ENCODE data around the gene TES.

The TES gene

GRCh38 chr7:116194115-116194514 is 16.2 kb upstream of the TES start:
- no peak for DNase-seq

GRCh38 chr7:116195451-116195850 is 14.9 kb upstream of the TES start:
- DNase-seq, result no peak

DNA sequence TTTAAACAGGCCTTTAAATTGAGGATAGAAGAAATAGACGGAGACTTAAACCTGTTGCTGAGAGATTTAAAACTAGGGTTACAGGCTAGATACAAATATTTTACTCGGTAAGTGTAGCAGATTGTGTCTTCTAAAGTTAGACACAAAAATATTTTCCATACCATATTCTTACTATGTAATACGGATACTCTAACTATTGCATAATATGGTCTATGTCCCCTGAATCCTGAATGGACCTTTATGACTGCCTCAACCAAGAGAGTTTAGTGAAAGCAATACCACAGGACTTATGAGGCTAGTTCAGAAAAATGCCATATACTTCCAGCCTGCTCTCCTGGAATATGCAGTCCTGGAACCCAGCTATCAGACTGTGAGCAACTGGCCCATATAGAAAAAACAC is 13.4 kb upstream of the TES start:
- DNase-seq, result no peak

- DNase-seq, result no peak
Measured at GRCh38 chr7:116197360-116197759, 13.0 kb upstream of the TES start.

- no peak for DNase-seq
Measured at GRCh38 chr7:116198748-116199410, 11.5 kb upstream of the TES start.

- no peak for DNase-seq
Measured at GRCh38 chr7:116200963-116201362, 9.4 kb upstream of the TES start.

- DNase-seq, result no peak
Measured at GRCh38 chr7:116206141-116206540, 4.2 kb upstream of the TES start.

- DNase-seq, result no peak
Measured at GRCh38 chr7:116208919-116209318, 1.4 kb upstream of the TES start.

GRCh38 chr7:116209561-116210070 is 723 bp upstream of the TES start:
- no peak for DNase-seq

- DNase-seq, result peak; percentile 57
Measured at GRCh38 chr7:116211006-116211912, 920 bp downstream of the TES start.

DNA sequence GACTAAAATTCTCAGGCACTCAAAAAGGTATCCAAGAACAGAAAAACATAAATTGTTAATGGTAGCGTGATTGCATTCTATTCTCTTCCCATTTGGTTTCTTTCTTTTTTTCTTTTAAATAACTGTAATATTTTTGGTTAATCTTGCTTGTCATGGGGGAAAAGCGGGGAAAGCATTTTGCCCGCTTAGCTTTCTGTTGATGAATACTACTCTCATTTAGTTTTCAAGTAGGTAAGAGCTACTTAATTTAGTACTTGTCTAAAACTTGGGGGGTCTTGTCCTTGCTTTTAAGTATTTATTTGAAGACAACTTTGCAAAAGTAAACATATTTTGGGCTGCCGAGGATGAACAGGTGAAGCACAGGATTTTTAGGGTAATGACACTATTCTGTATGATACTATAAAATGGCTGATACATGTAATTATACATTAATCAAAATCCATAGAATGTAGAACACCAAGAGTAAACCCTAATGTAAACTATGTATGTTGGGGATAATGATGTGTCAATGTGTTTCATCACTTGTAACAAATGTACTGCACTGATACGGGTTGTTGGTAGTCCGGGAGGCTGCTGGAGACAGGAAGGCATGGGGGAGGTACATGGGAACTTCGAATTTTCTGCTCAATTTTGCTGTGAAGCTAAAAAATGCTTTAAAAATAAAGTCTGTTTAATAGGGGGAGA is 1.7 kb downstream of the TES start:
- DNase-seq, result no peak

GRCh38 chr7:116212869-116213268 is 2.5 kb downstream of the TES start:
- DNase-seq, result no peak

DNA sequence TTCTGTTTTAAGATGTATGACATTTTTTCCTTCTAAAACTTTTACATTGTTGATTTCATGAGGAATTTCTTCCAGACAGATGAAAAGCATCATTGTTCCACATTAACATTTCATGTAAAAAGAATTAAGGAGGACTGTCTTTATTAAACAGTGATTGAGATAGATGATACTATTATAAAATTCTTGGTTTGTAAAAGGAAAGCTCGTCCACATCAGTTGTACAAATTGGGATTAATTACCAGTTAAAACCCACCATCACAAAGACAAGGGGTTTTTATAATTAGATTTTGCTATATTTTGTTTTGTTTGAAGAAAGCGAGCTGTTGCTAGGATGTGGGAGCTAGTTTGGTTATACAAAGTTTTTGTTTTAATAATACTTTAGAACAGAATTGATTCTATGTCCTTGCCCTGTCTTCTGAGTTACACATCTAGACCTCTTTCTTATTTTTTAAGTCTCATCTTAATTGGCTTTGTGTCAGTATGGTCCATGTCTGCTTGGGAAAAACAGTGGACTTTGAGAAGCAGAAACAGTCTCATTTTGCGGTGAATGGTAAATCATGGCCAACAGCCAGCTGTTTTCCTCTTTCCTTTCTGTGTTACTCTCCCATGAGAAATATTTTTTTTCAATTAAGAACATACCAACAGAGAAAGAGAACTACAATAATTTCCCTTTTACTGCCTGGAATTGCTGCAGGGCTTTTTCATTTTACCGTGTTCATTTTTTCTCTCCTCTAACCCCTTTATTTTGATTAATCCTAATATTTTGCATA is 3.2 kb downstream of the TES start:
- no peak for DNase-seq

GRCh38 chr7:116214921-116215320 is 4.6 kb downstream of the TES start:
- DNase-seq, result no peak

- DNase-seq, result no peak
Measured at GRCh38 chr7:116215551-116215950, 5.2 kb downstream of the TES start.

GRCh38 chr7:116216956-116217571 is 6.7 kb downstream of the TES start:
- DNase-seq, result no peak

DNA sequence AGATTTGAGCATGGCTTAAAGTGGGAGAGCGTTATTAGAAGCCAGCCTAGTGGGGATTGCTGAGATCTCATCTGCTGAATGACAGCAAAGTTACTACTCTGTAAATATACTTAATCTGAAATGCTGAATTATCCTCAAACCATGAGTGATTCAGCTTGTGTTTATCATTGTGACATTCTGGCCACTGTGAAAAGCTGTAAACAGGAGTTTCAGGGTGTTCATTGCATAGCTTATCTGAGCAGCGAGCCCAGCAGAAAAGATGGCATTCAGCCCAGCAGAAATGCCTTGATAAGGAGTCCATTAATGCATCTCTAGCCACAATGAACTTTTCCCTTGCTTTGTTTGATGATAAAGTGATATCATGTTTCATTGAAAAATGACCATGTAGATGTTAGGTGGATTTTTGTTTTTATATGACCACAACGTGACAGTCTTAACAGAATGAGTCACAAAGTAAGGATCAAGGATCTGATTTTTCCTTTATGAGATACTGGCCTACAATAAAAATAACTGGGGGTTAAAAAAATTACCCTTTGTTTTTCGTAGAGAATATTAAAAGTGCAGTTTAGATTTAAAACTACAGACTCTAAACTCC is 7.8 kb downstream of the TES start:
- no peak for DNase-seq

GRCh38 chr7:116218747-116219146 is 8.4 kb downstream of the TES start:
- DNase-seq, result no peak

- DNase-seq, result no peak
Measured at GRCh38 chr7:116219288-116219687, 8.9 kb downstream of the TES start.

DNA sequence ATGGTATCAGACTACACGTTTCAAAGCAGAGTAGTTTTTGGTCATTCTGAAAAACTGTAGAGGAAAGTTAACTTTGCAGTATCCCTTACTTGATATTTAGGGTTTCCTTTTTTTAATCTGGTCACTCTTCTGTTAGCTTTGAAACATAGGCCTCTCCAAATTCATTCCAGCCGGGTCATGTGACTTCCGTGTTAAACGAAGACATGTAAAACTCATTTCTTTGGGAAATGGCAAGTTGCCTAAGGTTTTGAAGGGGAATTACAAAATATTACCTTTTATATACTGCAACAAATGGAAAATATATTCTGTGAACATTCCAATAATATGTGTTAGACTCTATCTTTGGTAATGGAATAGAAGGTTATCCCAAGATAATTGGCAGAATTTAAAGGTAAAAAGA is 9.5 kb downstream of the TES start:
- no peak for DNase-seq

GRCh38 chr7:116222501-116222900 is 12.2 kb downstream of the TES start:
- DNase-seq, result no peak

DNA sequence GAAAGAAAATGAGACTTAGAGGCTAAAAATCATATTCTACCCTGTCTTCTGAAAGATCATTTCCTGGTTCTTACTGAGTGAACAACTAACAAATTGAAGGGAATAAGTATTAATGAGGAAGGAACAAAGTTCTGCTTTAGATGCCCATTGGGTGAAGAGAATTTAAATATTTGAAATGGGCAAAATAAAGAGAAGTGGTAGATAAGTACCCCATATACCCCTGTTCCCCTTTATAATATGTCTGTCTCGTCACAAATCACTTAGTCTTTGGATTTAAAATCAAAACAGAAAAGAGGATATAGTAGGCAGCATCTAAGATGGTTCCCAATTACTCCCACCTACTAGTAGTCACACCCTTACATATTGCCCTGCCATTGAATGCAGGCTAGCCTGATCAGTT is 13.2 kb downstream of the TES start:
- no peak for DNase-seq

All from NCI-H510A treated with DMSO at 0.1 percent for 48 hours (cell line).